HG03196 (cell line): Measurements from ENCODE around the gene B4GALT5.

Experiments used
- ATAC-seq: cut with Tn5 transposase; IDR thresholded peaks from one replicate; pipeline ENCODE4 v1.9.1; 2021; ENCODE audit not compliant: unreplicated experiment

Gene B4GALT5

DNA sequence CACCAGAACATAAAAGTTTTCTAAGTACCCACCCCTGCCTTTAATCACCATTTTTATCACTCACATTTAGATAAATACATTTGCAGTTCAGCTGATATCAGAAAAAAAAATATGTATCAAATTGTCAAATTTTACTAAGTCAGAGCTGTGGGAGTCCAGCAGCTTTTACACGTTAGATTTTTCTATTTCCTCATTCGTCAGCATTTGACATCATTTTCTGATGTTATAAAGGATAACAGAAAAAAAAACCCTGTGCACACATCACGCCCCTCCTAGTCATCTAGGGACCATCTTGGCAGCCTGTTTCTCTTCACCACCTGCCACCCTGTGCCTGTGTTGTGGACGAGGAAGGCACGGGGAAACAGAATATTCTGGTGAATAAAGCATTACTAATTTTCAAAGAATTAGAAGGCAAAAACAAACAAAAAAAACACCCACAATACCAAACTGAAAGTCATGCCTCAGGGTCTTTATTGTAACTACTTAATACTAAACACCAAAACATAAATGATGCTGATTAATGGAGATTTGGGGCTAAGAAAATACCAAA, 12.4 kb downstream of the B4GALT5 start:
- no peak for ATAC-seq

- ATAC-seq = no peak
Observed at GRCh38 chr20:49700411-49701185, 13.1 kb downstream of the B4GALT5 start.

- peak; percentile 70 for ATAC-seq
Observed at GRCh38 chr20:49699200-49699992, 14.3 kb downstream of the B4GALT5 start.

GRCh38 chr20:49698477-49698876, 15.2 kb downstream of the B4GALT5 start:
- no peak for ATAC-seq

GRCh38 chr20:49697071-49697470, 16.6 kb downstream of the B4GALT5 start:
- ATAC-seq = no peak

DNA sequence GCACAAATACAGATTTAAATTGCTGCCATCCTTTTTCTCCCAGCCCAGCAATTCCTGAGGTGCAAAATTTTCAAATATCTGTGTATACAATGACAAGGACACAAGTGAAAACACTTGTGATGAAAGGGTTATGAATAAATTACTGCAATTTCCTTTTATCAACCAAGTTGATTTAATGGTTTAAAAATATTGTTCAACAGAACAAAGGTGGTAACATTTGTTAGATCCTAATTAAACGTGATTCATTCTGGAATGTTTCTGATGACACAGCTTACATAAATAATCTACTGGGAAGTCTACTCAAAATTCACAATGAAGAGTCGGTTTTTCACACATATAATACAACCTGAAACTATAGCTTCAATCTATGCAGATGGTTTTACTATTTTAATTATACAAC, 17.1 kb downstream of the B4GALT5 start:
- ATAC-seq = no peak

- ATAC-seq = no peak
Observed at GRCh38 chr20:49695830-49696229, 17.8 kb downstream of the B4GALT5 start.

- no peak for ATAC-seq
Observed at GRCh38 chr20:49694450-49695071, 19.1 kb downstream of the B4GALT5 start.

DNA sequence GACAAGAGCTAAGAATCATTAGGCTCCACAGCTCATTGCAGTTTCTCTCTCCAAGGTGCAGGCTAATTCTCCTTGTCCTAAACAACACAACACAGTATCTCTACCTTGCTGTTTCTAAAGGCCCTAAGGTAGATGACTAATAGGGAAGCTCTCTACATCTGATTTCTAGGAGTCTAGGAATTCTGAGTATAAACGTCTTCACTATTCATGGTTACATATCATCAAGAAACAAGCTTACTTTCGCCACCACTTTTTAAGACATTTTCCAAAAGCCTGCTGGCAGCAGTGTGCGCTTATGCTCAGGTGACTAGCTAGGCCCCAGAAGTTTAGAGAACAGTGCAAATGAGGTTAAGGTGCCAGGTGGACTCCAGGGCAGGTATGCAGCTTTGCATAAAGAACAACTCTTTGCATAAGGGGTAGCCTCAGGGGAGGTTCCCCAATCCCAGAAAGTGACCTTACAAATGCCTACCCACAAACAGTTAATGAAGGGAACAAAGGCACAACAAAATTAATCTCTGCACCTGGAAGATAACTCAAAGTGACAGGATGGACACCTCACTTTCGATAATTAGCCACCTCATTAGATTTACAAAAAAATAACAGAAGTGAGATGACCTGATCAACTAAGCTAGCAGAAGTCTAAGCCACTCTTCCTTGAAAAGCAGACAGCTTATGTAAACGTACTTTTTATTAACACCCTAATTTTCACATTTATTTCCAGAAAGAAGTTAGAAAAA, 20.1 kb downstream of the B4GALT5 start:
- no peak for ATAC-seq

DNA sequence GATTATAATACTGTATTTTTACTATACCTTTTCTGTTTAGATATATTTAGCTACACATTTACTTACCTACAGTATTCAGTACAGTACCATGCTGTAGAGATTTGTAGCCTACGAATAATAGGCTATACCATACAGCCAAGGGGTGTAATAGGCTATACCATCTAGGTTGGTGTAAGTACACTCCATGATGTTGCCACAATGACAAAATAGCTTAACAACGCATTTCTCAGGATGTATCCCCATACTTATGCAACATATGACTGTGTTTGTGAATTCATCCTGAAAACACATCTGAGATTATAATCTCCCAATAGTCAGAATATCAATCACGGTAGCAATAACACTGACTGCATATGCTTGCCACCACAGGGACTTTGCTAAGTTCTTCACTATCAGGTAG, 20.7 kb downstream of the B4GALT5 start:
- ATAC-seq = no peak

DNA sequence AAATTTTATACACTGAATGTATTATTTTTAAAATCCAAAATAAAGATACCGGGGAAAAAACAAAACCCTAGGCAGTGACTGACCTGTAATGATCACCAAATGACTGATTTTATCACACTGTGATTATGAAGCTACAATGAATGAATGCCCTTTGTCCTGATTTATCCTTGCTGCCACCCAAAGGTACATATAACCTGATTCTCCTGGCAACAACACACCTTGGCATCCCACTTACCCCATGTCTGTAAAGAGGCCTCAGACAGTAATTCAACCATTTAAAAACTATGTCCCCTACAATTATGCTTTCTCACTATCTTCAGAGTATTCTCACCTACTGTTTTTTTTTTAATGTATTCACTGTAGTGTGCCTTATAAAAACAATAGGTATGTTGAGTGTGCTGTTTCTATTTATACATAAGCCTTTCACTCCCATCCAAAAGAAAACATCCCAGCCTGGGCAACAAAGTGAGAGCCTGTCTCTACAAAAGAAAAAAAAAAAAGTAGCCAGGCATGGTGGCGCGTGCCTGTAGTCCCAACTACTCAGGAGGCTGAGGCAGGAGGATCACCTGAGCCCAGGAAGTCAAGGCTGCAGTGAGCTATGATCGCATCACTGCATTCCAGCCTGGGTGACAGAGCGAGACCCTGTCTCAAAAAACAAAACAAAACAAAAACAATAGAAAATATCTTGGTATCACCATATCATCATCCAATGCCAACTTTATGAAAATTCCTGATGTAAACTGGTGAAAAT, 21.7 kb downstream of the B4GALT5 start:
- ATAC-seq = no peak

GRCh38 chr20:49690899-49691620, 22.6 kb downstream of the B4GALT5 start:
- ATAC-seq = no peak

- ATAC-seq = no peak
Observed at GRCh38 chr20:49687595-49688567, 25.8 kb downstream of the B4GALT5 start.

DNA sequence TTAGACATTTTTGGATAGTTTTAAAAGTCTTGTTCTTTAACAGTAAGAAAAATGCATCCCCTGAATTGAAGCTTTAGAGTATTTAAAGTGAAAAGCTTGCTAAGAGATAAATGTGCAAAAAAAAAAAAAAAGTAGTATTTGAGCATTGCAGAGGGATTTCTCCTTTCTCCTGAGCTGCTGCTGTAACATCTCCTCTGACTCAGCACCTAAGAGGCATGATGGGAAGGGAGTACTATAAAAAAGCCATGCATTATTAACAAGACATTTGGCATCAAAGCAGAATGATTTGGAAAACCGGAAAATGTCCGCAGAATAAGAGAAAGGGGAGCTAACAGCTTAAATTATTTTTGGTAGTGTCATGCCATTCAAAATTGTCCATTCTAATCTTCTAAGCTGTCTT, 27.9 kb downstream of the B4GALT5 start:
- ATAC-seq = no peak

- no peak for ATAC-seq
Observed at GRCh38 chr20:49685161-49685601, 28.5 kb downstream of the B4GALT5 start.

DNA sequence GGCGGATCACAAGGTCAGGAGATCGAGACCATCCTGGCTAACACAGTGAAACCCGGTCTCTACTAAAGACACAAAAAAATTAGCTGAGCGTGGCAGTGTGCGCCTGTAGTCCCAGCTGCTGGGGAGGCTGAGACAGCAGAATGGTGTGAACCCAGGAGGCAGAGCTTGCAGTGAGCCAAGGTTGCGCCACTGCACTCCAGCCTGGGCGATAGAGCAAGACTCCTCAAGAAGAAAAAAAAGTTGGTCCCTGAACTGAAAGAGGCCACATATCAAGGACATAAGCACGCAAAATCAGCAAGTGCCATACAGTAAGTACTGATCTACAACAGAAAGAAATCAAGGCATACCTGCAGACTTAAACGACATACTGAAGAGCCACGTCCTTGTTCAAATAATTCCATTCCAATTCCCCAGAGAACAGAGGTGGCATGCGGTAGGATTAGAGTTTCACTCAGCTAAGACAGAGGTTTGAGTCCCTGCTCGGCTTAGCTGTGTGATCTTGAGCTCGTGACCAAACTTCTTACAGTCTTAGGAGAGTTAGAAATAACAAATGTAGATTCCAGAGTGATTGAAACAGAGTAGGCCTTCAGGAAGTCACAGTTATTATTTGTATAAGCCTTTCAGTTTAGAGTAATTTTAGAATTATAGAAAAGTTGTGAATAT, 29.2 kb downstream of the B4GALT5 start:
- no peak for ATAC-seq

DNA sequence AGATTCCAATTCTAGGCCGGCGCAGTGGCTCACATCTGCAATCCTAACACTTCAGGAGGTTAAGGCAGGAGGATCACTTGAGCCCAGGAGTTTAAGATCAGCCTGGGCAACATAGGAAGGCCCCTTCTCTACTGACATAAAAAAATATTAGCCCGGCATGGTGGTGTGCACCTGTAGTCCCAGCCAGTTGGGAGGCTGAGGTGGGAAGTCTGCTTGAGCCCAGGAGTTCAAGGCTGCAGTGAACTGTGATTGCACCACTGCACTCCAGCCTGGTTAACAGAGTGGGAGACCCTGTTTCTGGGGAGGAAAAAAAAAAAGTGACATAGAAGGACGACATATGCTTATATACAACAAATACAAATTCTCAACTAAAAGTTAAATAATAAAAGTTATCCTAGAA, 30.9 kb downstream of the B4GALT5 start:
- no peak for ATAC-seq

- no peak for ATAC-seq
Observed at GRCh38 chr20:49682278-49682677, 31.4 kb downstream of the B4GALT5 start.
